ENCODE data around the gene IFNB1. TPM values are rescaled to one million over a fixed set of nuclear protein-coding genes. Genes with fewer than 3 reads are reported as not detected.

The IFNB1 gene
- total RNA-seq, 1 experiment from 2014 or later, result not detected

- Mint-ChIP-seq H3K9me3 (no peaks in the 10 kb centered on the region), H3K27ac (no peak overlapping the region), H3K4me1 (peaks cover 8% of the 10 kb centered on the region), H3K27me3 (ENCODE audit: low read depth) (no peaks in the 10 kb centered on the region), H3K4me3 (no peak overlapping the region), H3K36me3 (no peaks in the 10 kb centered on the region)
- DNase-seq (ENCODE audit: low spot score), result no peak
- ChIA-PET POLR2A (no interaction called here), CTCF (interaction anchor here (1.5 kb wide), 1 partner anchor 54 kb away, joined by 3 read pairs; no protein-coding TSS in a partner anchor)
- no peak for ATAC-seq
- TF ChIP-seq MYBL2 (CRISPR knock-in tag; IDR thresholded peaks at IDR 0.05) (no peak), CTCF (IDR thresholded peaks at IDR 0.05) (no peak), NFYB (CRISPR knock-in tag; conservative IDR thresholded peaks at IDR 0.05; ENCODE audit: low read depth) (no peak), SP1 (CRISPR knock-in tag; conservative IDR thresholded peaks at IDR 0.05) (no peak), EMX1 (CRISPR knock-in tag; IDR thresholded peaks at IDR 0.05) (no peak), CBFB (CRISPR knock-in tag; IDR thresholded peaks at IDR 0.05; ENCODE audit: low read depth) (no peak), CREM (CRISPR knock-in tag; IDR thresholded peaks at IDR 0.05) (no peak)
- TF ChIP-seq, protein P1, sequence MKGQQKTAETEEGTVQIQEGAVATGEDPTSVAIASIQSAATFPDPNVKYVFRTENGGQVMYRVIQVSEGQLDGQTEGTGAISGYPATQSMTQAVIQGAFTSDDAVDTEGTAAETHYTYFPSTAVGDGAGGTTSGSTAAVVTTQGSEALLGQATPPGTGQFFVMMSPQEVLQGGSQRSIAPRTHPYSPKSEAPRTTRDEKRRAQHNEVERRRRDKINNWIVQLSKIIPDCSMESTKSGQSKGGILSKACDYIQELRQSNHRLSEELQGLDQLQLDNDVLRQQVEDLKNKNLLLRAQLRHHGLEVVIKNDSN (CRISPR knock-in tag; IDR thresholded peaks at IDR 0.05), result no peak
Observed at GRCh38 chr9:21056931-21057330, 20.8 kb downstream of the IFNB1 start.

GRCh38 chr9:21053851-21054250 is 23.9 kb downstream of the IFNB1 start:
- H3K4me3 Mint-ChIP-seq, result no peak overlapping the region

More at GRCh38 chr9:21053851-21054250, 23.9 kb downstream of the IFNB1 start:
- H3K27me3 Mint-ChIP-seq (ENCODE audit: low read depth), result no peaks in the 10 kb centered on the region
- DNase-seq (ENCODE audit: low spot score) (no peak), ATAC-seq (no peak)
- 0 out of 2 replicates have a peak, but pooled peaks cover 3% of the 10 kb centered on the region for H3K9me3 Mint-ChIP-seq
- no peaks in the 10 kb centered on the region for H3K36me3 Mint-ChIP-seq
- no peak overlapping the region for H3K27ac Mint-ChIP-seq
- TF ChIP-seq FOXP4 (CRISPR knock-in tag; IDR thresholded peaks at IDR 0.05) (no peak), TEAD4 (CRISPR knock-in tag; IDR thresholded peaks at IDR 0.05) (no peak), IRF2 (CRISPR knock-in tag; IDR thresholded peaks at IDR 0.05; ENCODE audit: borderline replicate concordance, low read depth) (no peak), ZBTB21 (CRISPR knock-in tag; IDR thresholded peaks at IDR 0.05; ENCODE audit: borderline replicate concordance) (no peak), SP1 (CRISPR knock-in tag; conservative IDR thresholded peaks at IDR 0.05) (no peak), ZNF396 (CRISPR knock-in tag; IDR thresholded peaks at IDR 0.05; ENCODE audit: borderline replicate concordance) (no peak), ZNF423 (CRISPR knock-in tag; IDR thresholded peaks at IDR 0.05) (no peak), ELF4 (CRISPR knock-in tag; IDR thresholded peaks at IDR 0.05; ENCODE audit: low read depth) (no peak), RELA (CRISPR knock-in tag; IDR thresholded peaks at IDR 0.05; ENCODE audit: borderline replicate concordance) (no peak), ZNF671 (CRISPR knock-in tag; IDR thresholded peaks at IDR 0.05) (no peak), HMGA2 (CRISPR knock-in tag; IDR thresholded peaks at IDR 0.05) (no peak), NR3C1 (CRISPR knock-in tag; conservative IDR thresholded peaks at IDR 0.05; ENCODE audit: low read depth) (no peak), GTF2I (CRISPR knock-in tag; conservative IDR thresholded peaks at IDR 0.05) (no peak), HMGXB4 (CRISPR knock-in tag; IDR thresholded peaks at IDR 0.05) (no peak)
- TF ChIP-seq, protein P2, sequence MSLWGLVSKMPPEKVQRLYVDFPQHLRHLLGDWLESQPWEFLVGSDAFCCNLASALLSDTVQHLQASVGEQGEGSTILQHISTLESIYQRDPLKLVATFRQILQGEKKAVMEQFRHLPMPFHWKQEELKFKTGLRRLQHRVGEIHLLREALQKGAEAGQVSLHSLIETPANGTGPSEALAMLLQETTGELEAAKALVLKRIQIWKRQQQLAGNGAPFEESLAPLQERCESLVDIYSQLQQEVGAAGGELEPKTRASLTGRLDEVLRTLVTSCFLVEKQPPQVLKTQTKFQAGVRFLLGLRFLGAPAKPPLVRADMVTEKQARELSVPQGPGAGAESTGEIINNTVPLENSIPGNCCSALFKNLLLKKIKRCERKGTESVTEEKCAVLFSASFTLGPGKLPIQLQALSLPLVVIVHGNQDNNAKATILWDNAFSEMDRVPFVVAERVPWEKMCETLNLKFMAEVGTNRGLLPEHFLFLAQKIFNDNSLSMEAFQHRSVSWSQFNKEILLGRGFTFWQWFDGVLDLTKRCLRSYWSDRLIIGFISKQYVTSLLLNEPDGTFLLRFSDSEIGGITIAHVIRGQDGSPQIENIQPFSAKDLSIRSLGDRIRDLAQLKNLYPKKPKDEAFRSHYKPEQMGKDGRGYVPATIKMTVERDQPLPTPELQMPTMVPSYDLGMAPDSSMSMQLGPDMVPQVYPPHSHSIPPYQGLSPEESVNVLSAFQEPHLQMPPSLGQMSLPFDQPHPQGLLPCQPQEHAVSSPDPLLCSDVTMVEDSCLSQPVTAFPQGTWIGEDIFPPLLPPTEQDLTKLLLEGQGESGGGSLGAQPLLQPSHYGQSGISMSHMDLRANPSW (CRISPR knock-in tag; conservative IDR thresholded peaks at IDR 0.05; ENCODE audit: low read depth), result no peak
- TF ChIP-seq, protein P3, sequence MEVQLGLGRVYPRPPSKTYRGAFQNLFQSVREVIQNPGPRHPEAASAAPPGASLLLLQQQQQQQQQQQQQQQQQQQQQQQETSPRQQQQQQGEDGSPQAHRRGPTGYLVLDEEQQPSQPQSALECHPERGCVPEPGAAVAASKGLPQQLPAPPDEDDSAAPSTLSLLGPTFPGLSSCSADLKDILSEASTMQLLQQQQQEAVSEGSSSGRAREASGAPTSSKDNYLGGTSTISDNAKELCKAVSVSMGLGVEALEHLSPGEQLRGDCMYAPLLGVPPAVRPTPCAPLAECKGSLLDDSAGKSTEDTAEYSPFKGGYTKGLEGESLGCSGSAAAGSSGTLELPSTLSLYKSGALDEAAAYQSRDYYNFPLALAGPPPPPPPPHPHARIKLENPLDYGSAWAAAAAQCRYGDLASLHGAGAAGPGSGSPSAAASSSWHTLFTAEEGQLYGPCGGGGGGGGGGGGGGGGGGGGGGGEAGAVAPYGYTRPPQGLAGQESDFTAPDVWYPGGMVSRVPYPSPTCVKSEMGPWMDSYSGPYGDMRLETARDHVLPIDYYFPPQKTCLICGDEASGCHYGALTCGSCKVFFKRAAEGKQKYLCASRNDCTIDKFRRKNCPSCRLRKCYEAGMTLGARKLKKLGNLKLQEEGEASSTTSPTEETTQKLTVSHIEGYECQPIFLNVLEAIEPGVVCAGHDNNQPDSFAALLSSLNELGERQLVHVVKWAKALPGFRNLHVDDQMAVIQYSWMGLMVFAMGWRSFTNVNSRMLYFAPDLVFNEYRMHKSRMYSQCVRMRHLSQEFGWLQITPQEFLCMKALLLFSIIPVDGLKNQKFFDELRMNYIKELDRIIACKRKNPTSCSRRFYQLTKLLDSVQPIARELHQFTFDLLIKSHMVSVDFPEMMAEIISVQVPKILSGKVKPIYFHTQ (CRISPR knock-in tag; IDR thresholded peaks at IDR 0.05), result no peak
- TF ChIP-seq, protein P4, sequence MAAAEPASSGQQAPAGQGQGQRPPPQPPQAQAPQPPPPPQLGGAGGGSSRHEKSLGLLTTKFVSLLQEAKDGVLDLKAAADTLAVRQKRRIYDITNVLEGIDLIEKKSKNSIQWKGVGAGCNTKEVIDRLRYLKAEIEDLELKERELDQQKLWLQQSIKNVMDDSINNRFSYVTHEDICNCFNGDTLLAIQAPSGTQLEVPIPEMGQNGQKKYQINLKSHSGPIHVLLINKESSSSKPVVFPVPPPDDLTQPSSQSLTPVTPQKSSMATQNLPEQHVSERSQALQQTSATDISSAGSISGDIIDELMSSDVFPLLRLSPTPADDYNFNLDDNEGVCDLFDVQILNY (CRISPR knock-in tag; IDR thresholded peaks at IDR 0.05), result no peak
- ChIA-PET POLR2A (no interaction called here), CTCF (no interaction called here)
- peaks cover 2% of the 10 kb centered on the region; the same call in 1 of the 2 replicates for H3K4me1 Mint-ChIP-seq
